H9 (cell line): Measurements from ENCODE around the gene BASP1. TPM values are rescaled to one million over a fixed set of nuclear protein-coding genes. Genes with fewer than 3 reads are reported as not detected.

ENCODE experiments used
- DNase-seq: peaks from one replicate; pipeline ENCODE4 v3.0.0-alpha.2; 2017
- H2AFZ ChIP-seq: one replicate; pipeline ENCODE4 v1.6.1; 2013; ENCODE audit warnings: mild to moderate bottlenecking, low read length, control low read depth, moderate library complexity
- H2AK5ac ChIP-seq: 2 replicates; pipeline ENCODE4 v1.6.1; 2013; ENCODE audit warnings: low read length, control low read depth, mixed read lengths; ENCODE audit not compliant: insufficient read length
- H2BK120ac ChIP-seq: one replicate; pipeline ENCODE4 v1.6.1; 2013; ENCODE audit warnings: low read depth, mild to moderate bottlenecking, low read length, control low read depth, inconsistent platforms; ENCODE audit not compliant: poor library complexity, severe bottlenecking
- H2BK12ac ChIP-seq: 2 replicates; pipeline ENCODE4 v1.6.1; 2013; ENCODE audit warnings: low read length, control low read depth, mixed read lengths, low read depth; ENCODE audit not compliant: insufficient read length
- H2BK15ac ChIP-seq: 2 replicates; pipeline ENCODE4 v1.6.1; 2013; ENCODE audit warnings: low read depth, low read length, control low read depth
- H2BK20ac ChIP-seq: one replicate; pipeline ENCODE4 v1.6.1; 2013; ENCODE audit warnings: low read depth, mild to moderate bottlenecking, low read length, control low read depth, inconsistent platforms; ENCODE audit not compliant: poor library complexity, severe bottlenecking
- H2BK5ac ChIP-seq: 2 replicates; pipeline ENCODE4 v1.6.1; 2013; ENCODE audit warnings: low read length, control low read depth, mixed read lengths; ENCODE audit not compliant: insufficient read length
- H3K14ac ChIP-seq: 2 replicates; pipeline ENCODE4 v1.6.1; 2013; ENCODE audit warnings: low read length, control low read depth; ENCODE audit not compliant: insufficient read depth
- H3K18ac ChIP-seq: 2 replicates; pipeline ENCODE4 v1.6.1; 2013; ENCODE audit warnings: low read depth, mild to moderate bottlenecking, mixed read lengths, low read length, control low read depth; ENCODE audit not compliant: insufficient read length
- H3K23ac ChIP-seq: 2 replicates; pipeline ENCODE4 v1.6.1; 2013; ENCODE audit warnings: low read length, control low read depth, mixed read lengths, low read depth; ENCODE audit not compliant: insufficient read length
- H3K23me2 ChIP-seq: 2 replicates; pipeline ENCODE4 v1.6.1; 2013; ENCODE audit warnings: low read depth, mild to moderate bottlenecking, mixed read lengths, low read length, control low read depth; ENCODE audit not compliant: insufficient read length, poor library complexity, severe bottlenecking
- H3K27ac ChIP-seq: 2 replicates; pipeline ENCODE4 v1.5.1; 2013; ENCODE audit warnings: low read length, control low read depth, mixed read lengths, low read depth; ENCODE audit not compliant: insufficient read length
- H3K27me3 ChIP-seq: 2 replicates; pipeline ENCODE4 v1.6.1; 2013; ENCODE audit warnings: low read length, control low read depth, inconsistent platforms; ENCODE audit not compliant: insufficient read depth
- H3K4ac ChIP-seq: 2 replicates; pipeline ENCODE4 v1.6.1; 2013; ENCODE audit warnings: low read depth, mild to moderate bottlenecking, control low read depth, inconsistent platforms, low read length, moderate library complexity
- H3K4me1 ChIP-seq: 2 replicates; pipeline ENCODE4 v1.6.1; 2013; ENCODE audit warnings: low read length, control low read depth, inconsistent platforms; ENCODE audit not compliant: insufficient read depth
- H3K4me2 ChIP-seq: 2 replicates; pipeline ENCODE4 v1.6.1; 2013; ENCODE audit warnings: low read length, control low read depth, mixed read lengths; ENCODE audit not compliant: insufficient read length, insufficient read depth
- H3K56ac ChIP-seq: 2 replicates; pipeline ENCODE4 v1.6.1; 2013; ENCODE audit warnings: low read depth, mild to moderate bottlenecking, mixed read lengths, low read length, control low read depth; ENCODE audit not compliant: insufficient read length
- H3K79me1 ChIP-seq: 2 replicates; pipeline ENCODE4 v1.6.1; 2013; ENCODE audit warnings: low read depth, mild to moderate bottlenecking, moderate library complexity, low read length, control low read depth, inconsistent platforms; ENCODE audit not compliant: insufficient read depth, poor library complexity, severe bottlenecking
- H3K79me2 ChIP-seq: 2 replicates; pipeline ENCODE4 v1.6.1; 2013; ENCODE audit warnings: low read length, control low read depth, inconsistent platforms; ENCODE audit not compliant: insufficient read depth
- H3K9ac ChIP-seq: 2 replicates; pipeline ENCODE4 v1.6.1; 2013; ENCODE audit warnings: low read length, control low read depth, mixed read lengths; ENCODE audit not compliant: insufficient read length; ENCODE audit errors: extremely low read depth
- H3K9me3 ChIP-seq: one replicate; pipeline ENCODE4 v1.6.1; 2013; ENCODE audit warnings: low read depth, low read length, inconsistent platforms; ENCODE audit not compliant: control insufficient read depth
- H3T11ph ChIP-seq: one replicate; pipeline ENCODE4 v1.6.1; 2013; ENCODE audit warnings: mild to moderate bottlenecking, low read length, control low read depth, inconsistent platforms
- H4K20me1 ChIP-seq: one replicate; pipeline ENCODE4 v1.6.1; 2013; ENCODE audit not compliant: control insufficient read depth, insufficient read length, insufficient read depth
- H4K5ac ChIP-seq: 2 replicates; pipeline ENCODE4 v1.6.1; 2013; ENCODE audit warnings: low read depth, mild to moderate bottlenecking, mixed read lengths, low read length, control low read depth; ENCODE audit not compliant: insufficient read length
- H4K8ac ChIP-seq: replicated peaks from 2 replicates; pipeline ENCODE4 v1.6.1; 2013; ENCODE audit warnings: low read length, control low read depth, mixed read lengths, low read depth; ENCODE audit not compliant: insufficient read length
- H4K91ac ChIP-seq: 2 replicates; pipeline ENCODE4 v1.6.1; 2013; ENCODE audit warnings: low read depth, mild to moderate bottlenecking, moderate library complexity, mixed read lengths, low read length, control low read depth; ENCODE audit not compliant: insufficient read length
- H3K27ac Mint-ChIP-seq, 3 experiments: 2 replicates in 2 of 3; 3 replicates in 1 of 3; pipeline ENCODE4 v1.8.0; 2020 to 2021; ENCODE audit warnings: mixed read lengths in 3 of 3, mild to moderate bottlenecking in 1 of 3, moderate library complexity in 1 of 3
- H3K27me3 Mint-ChIP-seq: 2 replicates; pipeline ENCODE4 v1.8.0; 2021; ENCODE audit warnings: low read depth, mild to moderate bottlenecking, moderate library complexity, mixed read lengths
- H3K36me3 Mint-ChIP-seq, 3 experiments: 2 replicates in 2 of 3; 3 replicates in 1 of 3; pipeline ENCODE4 v1.8.0; 2020 to 2021; ENCODE audit warnings: low read depth in 3 of 3, mixed read lengths in 3 of 3; ENCODE audit not compliant: insufficient read depth in 1 of 3
- H3K4me1 Mint-ChIP-seq, 2 experiments: 2 replicates each; pipeline ENCODE4 v1.8.0; 2020; ENCODE audit warnings: mixed read lengths in 2 of 2
- H3K4me3 Mint-ChIP-seq, 2 experiments: 2 replicates in 1 of 2; 3 replicates in 1 of 2; pipeline ENCODE4 v1.8.0; 2020 to 2021; ENCODE audit warnings: mild to moderate bottlenecking in 2 of 2, mixed read lengths in 2 of 2, moderate library complexity in 1 of 2
- H3K9me3 Mint-ChIP-seq, 2 experiments: 2 replicates in 1 of 2; 3 replicates in 1 of 2; pipeline ENCODE4 v1.8.0; 2020; ENCODE audit warnings: mild to moderate bottlenecking in 2 of 2, mixed read lengths in 2 of 2, moderate library complexity in 1 of 2
- WGBS: extraction: QIAGEN DNeasy Blood & Tissue Kit; methylation state at CpG from one replicate; pipeline ENCODE4 v1.1.7; 2013; ENCODE audit warnings: missing lambda C conversion rate, low lambda C conversion rate, mixed read lengths; ENCODE audit not compliant: insufficient read length; ENCODE audit errors: extremely low coverage; 5-methylcytosine and 5-hydroxymethylcytosine counted together
- total RNA-seq: library from RNA; stranded (reverse); gene quantifications from 2 replicates; pipeline ENCODE4 v1.2.1, GENCODE V29; 2021
- TF ChIP-seq, protein P1 (sequence below): fragments of 200-600 bp; sonication (generic); conservative IDR thresholded peaks from 3 replicates; pipeline ENCODE4 v1.8.0; 2021; ENCODE audit warnings: antibody characterized with exemption, mild to moderate bottlenecking

BASP1 gene
- total RNA-seq, 1 experiment from 2014 or later: 180 TPM

DNA sequence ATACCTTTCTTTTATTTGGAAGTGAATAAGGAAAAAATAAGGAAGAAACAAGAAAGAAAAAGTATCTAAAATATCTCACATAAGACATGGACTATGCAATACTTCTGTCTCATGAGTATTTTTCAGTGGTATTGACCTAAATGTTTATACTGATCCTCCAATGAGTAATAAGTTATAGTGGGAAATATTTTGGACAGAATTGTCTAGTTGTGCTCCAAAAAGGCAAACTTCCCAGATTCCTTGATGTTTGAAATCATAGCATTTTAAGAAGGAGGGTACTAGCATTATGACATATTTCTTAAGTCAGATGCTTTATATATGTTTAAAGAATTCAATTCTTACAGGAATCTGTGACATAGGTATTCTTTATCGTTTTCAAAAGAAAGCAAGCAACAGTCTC, 34.5 kb upstream of the BASP1 start:
- H3K79me2 ChIP-seq: no peaks in the 10 kb centered on the region
- no peak overlapping the region for H2BK120ac ChIP-seq
- H4K91ac ChIP-seq: no peak overlapping the region
- no peak overlapping the region for H3K18ac ChIP-seq
- H3K4me1 ChIP-seq: no peaks in the 10 kb centered on the region
- H2AFZ ChIP-seq: no peak overlapping the region
- H3K4me3 Mint-ChIP-seq: no peak overlapping the region
- no peaks in the 10 kb centered on the region for H3K23me2 ChIP-seq
- no peak overlapping the region for H4K5ac ChIP-seq
- H3K27ac ChIP-seq: no peak overlapping the region
- no peak overlapping the region for H3T11ph ChIP-seq
- H2BK5ac ChIP-seq: no peak overlapping the region
- TF ChIP-seq, protein P1, sequence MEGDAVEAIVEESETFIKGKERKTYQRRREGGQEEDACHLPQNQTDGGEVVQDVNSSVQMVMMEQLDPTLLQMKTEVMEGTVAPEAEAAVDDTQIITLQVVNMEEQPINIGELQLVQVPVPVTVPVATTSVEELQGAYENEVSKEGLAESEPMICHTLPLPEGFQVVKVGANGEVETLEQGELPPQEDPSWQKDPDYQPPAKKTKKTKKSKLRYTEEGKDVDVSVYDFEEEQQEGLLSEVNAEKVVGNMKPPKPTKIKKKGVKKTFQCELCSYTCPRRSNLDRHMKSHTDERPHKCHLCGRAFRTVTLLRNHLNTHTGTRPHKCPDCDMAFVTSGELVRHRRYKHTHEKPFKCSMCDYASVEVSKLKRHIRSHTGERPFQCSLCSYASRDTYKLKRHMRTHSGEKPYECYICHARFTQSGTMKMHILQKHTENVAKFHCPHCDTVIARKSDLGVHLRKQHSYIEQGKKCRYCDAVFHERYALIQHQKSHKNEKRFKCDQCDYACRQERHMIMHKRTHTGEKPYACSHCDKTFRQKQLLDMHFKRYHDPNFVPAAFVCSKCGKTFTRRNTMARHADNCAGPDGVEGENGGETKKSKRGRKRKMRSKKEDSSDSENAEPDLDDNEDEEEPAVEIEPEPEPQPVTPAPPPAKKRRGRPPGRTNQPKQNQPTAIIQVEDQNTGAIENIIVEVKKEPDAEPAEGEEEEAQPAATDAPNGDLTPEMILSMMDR: no peak
- H3K4me1 Mint-ChIP-seq: peaks cover 4 to 8% of the 10 kb centered on the region in 2 experiments; a peak in 3 of 4 replicates
- peaks cover 0 to 14% (median 2%) of the 10 kb centered on the region in 3 experiments; a peak in 3 of 7 replicates for H3K36me3 Mint-ChIP-seq
- H3K27me3 Mint-ChIP-seq: peaks cover 1% of the 10 kb centered on the region; the same call in 1 of the 2 replicates
- H3K79me1 ChIP-seq: no peaks in the 10 kb centered on the region
- H3K27ac Mint-ChIP-seq: no peak overlapping the region
- H2BK15ac ChIP-seq: no peak overlapping the region
- no peak overlapping the region for H3K14ac ChIP-seq
- H4K20me1 ChIP-seq: no peaks in the 10 kb centered on the region
- H3K56ac ChIP-seq: no peak overlapping the region
- no peak overlapping the region for H3K4me2 ChIP-seq
- H3K23ac ChIP-seq: no peak overlapping the region
- H3K9me3 ChIP-seq: no peaks in the 10 kb centered on the region
- no CpG with 5 or more reads among the region's 1 CpG for WGBS
- no peak overlapping the region for H3K4ac ChIP-seq
- H3K9me3 Mint-ChIP-seq: no peaks in the 10 kb centered on the region
- H2BK20ac ChIP-seq: no peak overlapping the region
- no peaks in the 10 kb centered on the region for H3K27me3 ChIP-seq
- no peak overlapping the region for H3K9ac ChIP-seq
- H4K8ac ChIP-seq: no peak overlapping the region
- no peak overlapping the region for H2BK12ac ChIP-seq
- H2AK5ac ChIP-seq: no peak overlapping the region
- no peak for DNase-seq
